AG09309 (cell line): ENCODE results near the gene ICAM1.

Experiments
- DNase-seq: peaks from one replicate; pipeline ENCODE4 v3.0.0-alpha.2; 2010; ENCODE audit warnings: low read depth
- H3K4me3 ChIP-seq: 2 replicates; pipeline ENCODE4 v1.5.1; 2011; ENCODE audit warnings: mild to moderate bottlenecking, low read depth, low read length, moderate library complexity; ENCODE audit not compliant: control insufficient read depth
- TF ChIP-seq, protein P1 (sequence below): IDR thresholded peaks from 2 replicates; pipeline ENCODE4 v1.5.1; 2011; ENCODE audit warnings: mild to moderate bottlenecking, low read depth, low read length, inconsistent platforms; ENCODE audit not compliant: insufficient read depth, control insufficient read depth; ENCODE audit errors: missing control alignments

Gene ICAM1

GRCh38 chr19:10291554-10292205 is 20.8 kb downstream of the ICAM1 start:
- TF ChIP-seq, protein P1, sequence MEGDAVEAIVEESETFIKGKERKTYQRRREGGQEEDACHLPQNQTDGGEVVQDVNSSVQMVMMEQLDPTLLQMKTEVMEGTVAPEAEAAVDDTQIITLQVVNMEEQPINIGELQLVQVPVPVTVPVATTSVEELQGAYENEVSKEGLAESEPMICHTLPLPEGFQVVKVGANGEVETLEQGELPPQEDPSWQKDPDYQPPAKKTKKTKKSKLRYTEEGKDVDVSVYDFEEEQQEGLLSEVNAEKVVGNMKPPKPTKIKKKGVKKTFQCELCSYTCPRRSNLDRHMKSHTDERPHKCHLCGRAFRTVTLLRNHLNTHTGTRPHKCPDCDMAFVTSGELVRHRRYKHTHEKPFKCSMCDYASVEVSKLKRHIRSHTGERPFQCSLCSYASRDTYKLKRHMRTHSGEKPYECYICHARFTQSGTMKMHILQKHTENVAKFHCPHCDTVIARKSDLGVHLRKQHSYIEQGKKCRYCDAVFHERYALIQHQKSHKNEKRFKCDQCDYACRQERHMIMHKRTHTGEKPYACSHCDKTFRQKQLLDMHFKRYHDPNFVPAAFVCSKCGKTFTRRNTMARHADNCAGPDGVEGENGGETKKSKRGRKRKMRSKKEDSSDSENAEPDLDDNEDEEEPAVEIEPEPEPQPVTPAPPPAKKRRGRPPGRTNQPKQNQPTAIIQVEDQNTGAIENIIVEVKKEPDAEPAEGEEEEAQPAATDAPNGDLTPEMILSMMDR = no peak
- DNase-seq = no peak
- H3K4me3 ChIP-seq = peak overlapping the region; percentile 59

DNA sequence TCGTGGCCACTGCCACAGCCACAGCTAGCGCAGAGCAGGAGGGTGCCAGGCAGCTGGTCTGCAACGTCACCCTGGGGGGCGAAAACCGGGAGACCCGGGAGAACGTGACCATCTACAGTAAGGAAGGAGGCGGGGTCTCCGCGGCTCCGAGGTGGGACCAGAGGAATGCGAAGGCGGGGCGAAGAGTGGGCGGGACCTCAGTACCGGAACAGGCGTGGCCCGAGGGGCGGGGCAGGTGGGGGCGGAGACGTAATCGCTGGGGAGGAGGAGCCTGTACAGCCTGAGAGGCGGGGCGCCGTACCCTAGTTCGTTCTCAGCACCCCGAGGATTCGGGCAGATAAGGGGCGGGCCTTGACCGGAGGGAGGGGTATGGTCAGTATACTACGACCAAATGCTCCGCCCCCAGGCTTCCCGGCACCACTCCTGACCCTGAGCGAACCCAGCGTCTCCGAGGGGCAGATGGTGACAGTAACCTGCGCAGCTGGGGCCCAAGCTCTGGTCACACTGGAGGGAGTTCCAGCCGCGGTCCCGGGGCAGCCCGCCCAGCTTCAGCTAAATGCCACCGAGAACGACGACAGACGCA is 21.4 kb downstream of the ICAM1 start:
- no peak for DNase-seq
- TF ChIP-seq, protein P1 = no peak
- H3K4me3 ChIP-seq = peak overlapping the region; percentile 59

DNA sequence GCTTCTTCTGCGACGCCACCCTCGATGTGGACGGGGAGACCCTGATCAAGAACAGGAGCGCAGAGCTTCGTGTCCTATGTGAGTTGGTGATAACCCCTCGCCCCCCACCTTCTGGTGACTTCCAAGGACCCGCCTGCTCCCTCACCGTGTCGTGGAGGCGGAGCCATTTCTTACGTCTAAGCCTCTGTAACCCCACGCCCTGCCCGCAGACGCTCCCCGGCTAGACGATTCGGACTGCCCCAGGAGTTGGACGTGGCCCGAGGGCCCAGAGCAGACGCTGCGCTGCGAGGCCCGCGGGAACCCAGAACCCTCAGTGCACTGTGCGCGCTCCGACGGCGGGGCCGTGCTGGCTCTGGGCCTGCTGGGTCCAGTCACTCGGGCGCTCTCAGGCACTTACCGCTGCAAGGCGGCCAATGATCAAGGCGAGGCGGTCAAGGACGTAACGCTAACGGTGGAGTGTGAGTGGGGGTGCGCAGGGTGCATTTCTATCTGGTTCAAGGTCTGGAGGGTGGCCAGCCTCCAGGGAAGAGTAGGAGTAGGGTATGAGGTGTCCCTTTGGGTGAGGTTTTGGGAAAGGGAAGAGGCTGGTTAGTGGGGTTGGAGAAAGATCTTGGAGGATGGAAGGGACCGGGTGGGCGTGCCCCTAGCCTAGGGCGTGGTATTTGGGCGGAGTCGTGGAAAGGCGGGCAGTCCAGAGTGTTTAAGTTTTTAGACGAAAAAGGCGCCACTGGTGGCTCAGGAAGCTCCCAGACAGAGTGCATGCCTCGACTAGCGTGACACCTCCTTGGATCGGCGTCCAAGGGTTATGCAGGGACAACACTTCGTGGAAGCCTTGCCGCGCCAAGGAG is 22.1 kb downstream of the ICAM1 start:
- peak overlapping the region; percentile 59 for H3K4me3 ChIP-seq
- TF ChIP-seq, protein P1 = no peak
- no peak for DNase-seq

DNA sequence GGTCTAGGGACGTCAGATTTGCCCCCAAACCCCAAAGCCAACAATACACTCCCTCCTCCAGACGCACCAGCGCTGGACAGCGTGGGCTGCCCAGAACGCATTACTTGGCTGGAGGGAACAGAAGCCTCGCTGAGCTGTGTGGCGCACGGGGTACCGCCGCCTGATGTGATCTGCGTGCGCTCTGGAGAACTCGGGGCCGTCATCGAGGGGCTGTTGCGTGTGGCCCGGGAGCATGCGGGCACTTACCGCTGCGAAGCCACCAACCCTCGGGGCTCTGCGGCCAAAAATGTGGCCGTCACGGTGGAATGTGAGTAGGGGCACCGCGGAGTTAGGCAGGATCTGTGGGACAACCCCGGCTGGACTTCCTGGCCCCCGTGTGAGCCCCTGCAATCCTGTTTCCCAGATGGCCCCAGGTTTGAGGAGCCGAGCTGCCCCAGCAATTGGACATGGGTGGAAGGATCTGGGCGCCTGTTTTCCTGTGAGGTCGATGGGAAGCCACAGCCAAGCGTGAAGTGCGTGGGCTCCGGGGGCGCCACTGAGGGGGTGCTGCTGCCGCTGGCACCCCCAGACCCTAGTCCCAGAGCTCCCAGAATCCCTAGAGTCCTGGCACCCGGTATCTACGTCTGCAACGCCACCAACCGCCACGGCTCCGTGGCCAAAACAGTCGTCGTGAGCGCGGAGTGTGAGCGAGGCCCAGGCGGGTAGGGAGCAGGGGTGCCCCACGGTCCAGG is 22.9 kb downstream of the ICAM1 start:
- no peak overlapping the region for H3K4me3 ChIP-seq
- TF ChIP-seq, protein P1 = no peak
- DNase-seq = no peak

DNA sequence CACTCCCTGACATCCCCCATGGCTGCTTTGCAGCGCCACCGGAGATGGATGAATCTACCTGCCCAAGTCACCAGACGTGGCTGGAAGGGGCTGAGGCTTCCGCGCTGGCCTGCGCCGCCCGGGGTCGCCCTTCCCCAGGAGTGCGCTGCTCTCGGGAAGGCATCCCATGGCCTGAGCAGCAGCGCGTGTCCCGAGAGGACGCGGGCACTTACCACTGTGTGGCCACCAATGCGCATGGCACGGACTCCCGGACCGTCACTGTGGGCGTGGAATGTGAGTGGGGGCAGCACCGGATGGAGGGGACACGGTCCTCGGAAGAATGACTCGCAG is 23.4 kb downstream of the ICAM1 start:
- TF ChIP-seq, protein P1 = peak; percentile 2
- no peak for DNase-seq
- H3K4me3 ChIP-seq = no peak overlapping the region

GRCh38 chr19:10295305-10295846 is 24.5 kb downstream of the ICAM1 start:
- TF ChIP-seq, protein P1 = peak; percentile 12
- no peak overlapping the region for H3K4me3 ChIP-seq
- no peak for DNase-seq
